Stomach smooth muscle (tissue), 2 donors: Measurements from ENCODE around the gene GALNT7.
A peak's percentile ranks its signal among the peaks of the same experiment; 100 is the strongest.

Source experiments
- H3K27ac ChIP-seq: one replicate; pipeline ENCODE4 v1.7.0; 2013; ENCODE audit warnings: mild to moderate bottlenecking, low read length, inconsistent platforms
- H3K27me3 ChIP-seq, 2 donors: one replicate each; pipeline ENCODE4 v1.7.0; 2013; ENCODE audit warnings: low read length in 2 of 2; ENCODE audit not compliant: insufficient read depth in 2 of 2, control insufficient read depth in 1 of 2
- H3K36me3 ChIP-seq, 2 donors: one replicate each; pipeline ENCODE4 v1.7.0; 2013; ENCODE audit warnings: low read length in 2 of 2; ENCODE audit not compliant: control insufficient read depth in 2 of 2, insufficient read depth in 2 of 2
- H3K4me1 ChIP-seq: one replicate; pipeline ENCODE4 v1.7.0; 2013; ENCODE audit warnings: low read length; ENCODE audit not compliant: control insufficient read depth, insufficient read depth
- H3K4me3 ChIP-seq, 2 donors: one replicate each; pipeline ENCODE4 v1.7.0; 2013; ENCODE audit warnings: low read length in 2 of 2
- H3K9ac ChIP-seq, 2 donors: one replicate each; pipeline ENCODE4 v1.7.0; 2013; ENCODE audit warnings: low read length in 2 of 2, mild to moderate bottlenecking in 1 of 2
- H3K9me3 ChIP-seq, 2 donors: one replicate each; pipeline ENCODE4 v1.7.0; 2013; ENCODE audit warnings: low read length in 2 of 2; ENCODE audit not compliant: control insufficient read depth in 2 of 2
- donor health status: healthy.
- donor health status: Pancreatic carcinoma.

GALNT7 gene

GRCh38 chr4:173325007-173325736 lies 156.6 kb downstream of the GALNT7 start:
- Histone ChIP-seq H3K36me3 (peaks cover 2 to 19% of the 10 kb centered on the region in 2 donors), H3K9me3 (no peaks in the 10 kb centered on the region), H3K27me3 (no peaks in the 10 kb centered on the region), H3K4me1 (no peaks in the 10 kb centered on the region), H3K4me3 (no peak overlapping the region), H3K9ac (no peak overlapping the region), H3K27ac (no peak overlapping the region)

DNA sequence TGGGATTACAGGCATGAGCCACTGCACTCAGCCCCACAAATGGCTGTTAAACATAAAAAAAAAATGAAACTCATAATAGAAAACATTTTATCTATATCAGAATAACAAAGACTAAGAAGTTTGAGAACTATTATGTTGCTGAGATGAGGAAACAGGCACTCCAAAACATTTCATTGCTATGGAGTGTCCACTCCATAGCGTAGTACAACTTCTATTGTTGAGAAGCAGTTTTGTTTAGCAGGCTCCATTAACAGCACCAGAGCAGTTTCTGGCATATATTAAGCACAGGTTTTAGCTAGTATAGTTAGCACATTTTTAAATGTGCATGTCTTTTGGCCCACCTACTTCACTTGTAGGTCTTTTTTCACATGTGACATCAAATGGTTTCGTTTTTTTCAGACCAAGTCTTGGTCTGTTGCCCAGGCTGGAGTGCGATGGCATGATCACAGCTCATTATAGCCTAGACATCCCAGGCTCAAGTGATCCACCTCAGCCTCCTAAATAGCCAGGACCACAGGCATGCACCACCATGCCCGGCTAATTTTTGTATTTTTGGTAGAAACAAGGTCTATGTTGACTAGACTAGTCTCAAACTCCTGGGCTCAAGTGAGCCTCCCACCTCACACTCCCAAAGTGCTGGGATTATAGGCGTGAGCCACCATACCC lies 159.8 kb downstream of the GALNT7 start:
- no peaks in the 10 kb centered on the region for H3K27me3 ChIP-seq
- H3K4me3 ChIP-seq = no peak overlapping the region
- H3K27ac ChIP-seq = no peak overlapping the region
- peaks cover 0 to 13% of the 10 kb centered on the region in 2 donors for H3K36me3 ChIP-seq
- H3K9ac ChIP-seq = no peak overlapping the region
- no peaks in the 10 kb centered on the region for H3K9me3 ChIP-seq
- H3K4me1 ChIP-seq = no peaks in the 10 kb centered on the region

DNA sequence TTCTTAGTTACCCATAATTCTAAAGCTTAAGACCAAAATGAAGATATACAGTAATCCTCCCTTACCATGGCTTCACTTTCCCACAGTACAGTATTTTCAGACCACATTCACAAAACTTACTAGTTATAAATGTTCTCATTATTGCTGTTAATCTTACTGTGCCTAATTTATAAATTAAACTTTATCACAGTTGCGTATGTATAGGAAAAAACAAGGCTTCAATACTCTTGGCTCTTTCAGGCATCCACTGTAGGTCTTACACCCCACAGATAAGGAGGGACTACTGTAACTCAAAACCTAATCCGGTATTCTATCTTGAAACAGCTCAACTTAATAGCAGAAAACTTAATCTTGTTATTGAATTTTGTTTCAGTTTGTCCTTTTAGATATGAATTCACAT lies 162.0 kb downstream of the GALNT7 start:
- no peak overlapping the region for H3K27ac ChIP-seq
- H3K4me3 ChIP-seq = no peak overlapping the region
- H3K36me3 ChIP-seq = peaks cover 0 to 13% of the 10 kb centered on the region in 2 donors
- no peaks in the 10 kb centered on the region for H3K9me3 ChIP-seq
- no peak overlapping the region for H3K9ac ChIP-seq
- no peaks in the 10 kb centered on the region for H3K27me3 ChIP-seq
- no peaks in the 10 kb centered on the region for H3K4me1 ChIP-seq

DNA sequence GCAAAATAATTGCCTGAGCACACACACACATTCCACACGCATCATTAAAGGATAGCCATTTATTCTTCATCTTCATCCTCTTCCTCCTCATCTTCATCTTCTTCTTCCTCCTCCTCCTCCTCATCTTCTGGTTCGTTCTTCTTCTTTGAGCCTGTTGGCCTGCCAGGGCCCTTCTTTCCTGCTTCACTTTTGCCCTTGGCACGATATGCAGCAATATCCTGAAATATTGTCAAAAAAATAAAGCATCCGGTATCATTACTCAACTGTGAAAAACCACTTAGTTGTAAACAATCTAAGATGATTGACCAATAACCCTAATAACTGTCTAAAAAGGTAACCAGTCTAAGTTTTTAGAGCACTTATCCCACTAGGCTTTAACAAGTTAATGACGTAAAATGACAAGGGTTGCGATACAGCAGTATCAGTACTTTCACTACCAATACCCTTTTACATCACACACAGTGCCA lies 163.4 kb downstream of the GALNT7 start:
- Histone ChIP-seq H3K4me3 (peak overlapping the region; percentile 31 to 89), H3K9me3 (no peaks in the 10 kb centered on the region), H3K4me1 (no peaks in the 10 kb centered on the region), H3K36me3 (peaks cover 0 to 10% of the 10 kb centered on the region in 2 donors), H3K27ac (no peak overlapping the region), H3K9ac (no peak overlapping the region), H3K27me3 (no peaks in the 10 kb centered on the region)

- H3K9ac ChIP-seq = peak overlapping the region; percentile 64 to 95
- H3K27ac ChIP-seq = peak overlapping the region; percentile 100
- no peaks in the 10 kb centered on the region for H3K27me3 ChIP-seq
- no peaks in the 10 kb centered on the region for H3K9me3 ChIP-seq
- H3K36me3 ChIP-seq = peaks cover 0 to 10% of the 10 kb centered on the region in 2 donors
- H3K4me3 ChIP-seq = peak overlapping the region; percentile 89 to 94
- no peaks in the 10 kb centered on the region for H3K4me1 ChIP-seq
Observed at GRCh38 chr4:173332963-173333657, 164.5 kb downstream of the GALNT7 start.

DNA sequence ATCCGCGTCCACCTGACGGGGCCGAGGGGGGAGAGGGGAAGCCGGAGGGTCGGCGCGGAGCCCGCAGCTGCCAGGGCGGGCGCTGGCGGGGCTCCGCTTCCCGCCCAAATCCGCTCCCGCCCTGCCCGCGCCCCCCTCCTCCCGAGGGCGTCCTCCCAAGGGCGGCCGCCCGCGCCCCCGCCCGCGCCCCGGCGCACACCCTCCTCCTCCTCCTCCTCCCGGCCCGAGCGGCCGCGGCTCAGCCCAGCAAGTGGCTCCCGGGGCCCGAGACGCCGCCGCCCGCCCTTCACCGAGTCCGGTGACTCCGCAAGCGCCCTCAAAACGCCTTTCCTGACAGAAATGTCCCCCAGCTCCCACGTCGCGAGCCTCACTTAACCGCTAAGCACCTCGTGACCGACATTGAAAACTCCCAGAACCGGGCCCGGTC lies 165.1 kb downstream of the GALNT7 start:
- peak overlapping the region; percentile 95 to 99 for H3K9ac ChIP-seq
- no peaks in the 10 kb centered on the region for H3K27me3 ChIP-seq
- no peaks in the 10 kb centered on the region for H3K9me3 ChIP-seq
- H3K4me1 ChIP-seq = no peaks in the 10 kb centered on the region
- H3K4me3 ChIP-seq = peak overlapping the region; percentile 89 to 94
- H3K36me3 ChIP-seq = peaks cover 0 to 10% of the 10 kb centered on the region in 2 donors
- H3K27ac ChIP-seq = peak overlapping the region; percentile 100

DNA sequence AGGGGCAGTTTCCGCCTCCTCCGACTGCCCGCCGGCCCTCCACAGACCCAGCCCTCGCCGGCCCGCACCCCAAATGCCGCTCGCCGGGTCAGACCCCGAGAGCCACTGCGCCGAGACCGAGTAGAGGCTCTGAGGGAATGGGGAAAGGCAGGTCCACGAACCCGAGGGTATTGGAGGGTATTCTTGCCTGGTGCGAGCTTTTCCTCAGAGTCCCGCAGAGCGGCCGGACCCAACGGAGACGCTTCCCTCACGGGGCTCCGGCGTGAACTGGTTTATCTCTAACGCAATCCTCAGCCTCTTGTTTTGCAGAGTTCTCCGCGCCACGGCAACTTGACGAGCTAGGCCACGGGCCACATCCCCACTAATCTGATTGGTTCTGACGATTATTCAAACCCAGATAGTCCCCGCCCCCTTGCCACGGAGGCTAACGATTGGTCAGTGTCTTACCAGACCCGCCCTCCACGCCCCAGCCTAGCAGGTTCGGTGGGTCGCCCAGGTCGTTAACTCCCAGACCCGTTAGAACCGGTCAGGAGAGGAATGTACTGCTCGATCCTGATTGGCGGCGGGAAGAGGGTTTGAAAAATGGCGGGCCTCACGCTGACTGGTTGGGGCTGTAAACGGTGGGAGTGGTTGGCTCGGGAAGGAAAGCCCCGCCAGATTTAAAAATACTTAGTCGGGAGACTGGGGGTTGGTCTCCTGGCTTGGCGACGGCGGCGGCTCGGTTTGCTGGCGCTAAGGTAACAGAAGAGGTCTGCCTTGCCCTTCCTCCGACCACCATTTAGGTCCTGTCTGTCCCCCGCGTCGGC lies 165.7 kb downstream of the GALNT7 start, which contains the start of gene HMGB2:
HMGB2 (minus strand) TSS at position 274 of the 806 bp plus-strand sequence. CDS start 709 bp downstream, outside the sequence.
- H3K9ac ChIP-seq = peak within 1 kb of the TSS; percentile 95 to 99
- no peaks in the 10 kb centered on the region for H3K9me3 ChIP-seq
- H3K4me3 ChIP-seq = peak within 1 kb of the TSS; percentile 89 to 94
- H3K4me1 ChIP-seq = no peaks in the 10 kb centered on the region
- H3K27me3 ChIP-seq = no peaks in the 10 kb centered on the region
- H3K36me3 ChIP-seq = peaks cover 0 to 10% of the 10 kb centered on the region in 2 donors
- H3K27ac ChIP-seq = peak within 1 kb of the TSS; percentile 100

GRCh38 chr4:173334891-173335752 lies 166.5 kb downstream of the GALNT7 start:
- Histone ChIP-seq H3K9me3 (no peaks in the 10 kb centered on the region), H3K27ac (peak overlapping the region; percentile 100), H3K27me3 (no peaks in the 10 kb centered on the region), H3K9ac (peak overlapping the region; percentile 44 to 60), H3K4me3 (peak overlapping the region; percentile 86 to 94), H3K4me1 (no peaks in the 10 kb centered on the region), H3K36me3 (peaks cover 0 to 10% of the 10 kb centered on the region in 2 donors)

DNA sequence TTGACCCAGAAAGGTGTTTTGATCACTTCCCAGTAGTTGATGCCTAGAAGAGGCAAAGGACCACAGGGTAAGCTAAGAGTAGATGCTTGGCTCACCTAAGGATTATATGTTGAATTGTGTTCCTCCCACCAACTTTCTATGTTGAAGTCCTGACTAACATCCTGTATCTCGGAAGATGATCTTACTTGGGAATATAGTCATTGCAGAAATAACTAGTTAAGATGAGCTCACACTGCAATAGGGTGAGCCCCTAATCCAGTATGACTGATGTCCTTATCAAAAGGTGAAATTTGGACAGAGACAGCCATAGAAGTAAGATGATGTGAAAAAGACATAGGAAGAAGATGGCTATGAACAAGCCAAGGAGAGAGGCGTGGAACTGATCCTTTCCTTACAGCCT lies 168.9 kb downstream of the GALNT7 start:
- Histone ChIP-seq H3K27ac (no peak overlapping the region), H3K4me3 (no peak overlapping the region), H3K36me3 (peaks cover 0 to 3% of the 10 kb centered on the region in 2 donors), H3K27me3 (no peaks in the 10 kb centered on the region), H3K9me3 (no peaks in the 10 kb centered on the region), H3K4me1 (no peaks in the 10 kb centered on the region), H3K9ac (no peak overlapping the region)
